Suppressor macrophage (primary cell): Measurements from ENCODE around the gene CEP131.
A peak's percentile ranks its signal among the peaks of the same experiment; 100 is the strongest.

ENCODE experiments used
- DNase-seq, 4 experiments: peaks; one replicate each; pipeline ENCODE4 v3.0.0-alpha.2; 2020 to 2022

The CEP131 gene

DNA sequence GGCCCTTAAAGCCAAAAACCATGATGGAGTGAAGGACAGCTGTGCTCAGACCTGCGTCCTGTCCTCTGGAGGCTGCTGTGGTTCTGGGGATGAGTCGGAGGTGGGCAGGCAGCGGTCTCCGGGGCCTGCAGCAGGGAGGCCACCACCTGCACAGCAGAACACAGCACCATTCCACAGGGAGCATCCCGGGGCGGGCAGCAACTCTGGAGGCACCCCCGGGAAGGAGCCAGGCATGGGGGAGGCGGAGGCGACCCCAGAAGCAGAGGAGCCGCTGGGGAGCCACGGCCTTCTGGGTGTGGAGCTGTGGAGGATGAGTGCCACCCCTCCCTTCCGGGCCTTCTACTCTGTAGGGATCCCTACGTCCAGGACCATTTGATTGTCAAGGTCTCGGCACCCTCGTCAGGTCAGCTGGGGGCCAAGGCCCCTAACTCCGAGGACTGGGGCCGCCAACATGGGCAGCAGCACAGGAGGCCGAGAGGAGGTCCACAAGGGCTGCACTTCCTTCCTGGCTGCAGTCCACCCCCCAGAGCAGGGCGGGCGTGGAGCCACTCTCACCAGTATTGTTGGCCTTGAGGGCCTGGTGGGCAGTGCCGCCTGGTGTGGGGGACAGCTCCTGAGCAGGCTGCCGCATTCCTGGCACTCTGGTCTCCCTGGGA, 23.8 kb downstream of the CEP131 start:
- DNase-seq = no peak

DNA sequence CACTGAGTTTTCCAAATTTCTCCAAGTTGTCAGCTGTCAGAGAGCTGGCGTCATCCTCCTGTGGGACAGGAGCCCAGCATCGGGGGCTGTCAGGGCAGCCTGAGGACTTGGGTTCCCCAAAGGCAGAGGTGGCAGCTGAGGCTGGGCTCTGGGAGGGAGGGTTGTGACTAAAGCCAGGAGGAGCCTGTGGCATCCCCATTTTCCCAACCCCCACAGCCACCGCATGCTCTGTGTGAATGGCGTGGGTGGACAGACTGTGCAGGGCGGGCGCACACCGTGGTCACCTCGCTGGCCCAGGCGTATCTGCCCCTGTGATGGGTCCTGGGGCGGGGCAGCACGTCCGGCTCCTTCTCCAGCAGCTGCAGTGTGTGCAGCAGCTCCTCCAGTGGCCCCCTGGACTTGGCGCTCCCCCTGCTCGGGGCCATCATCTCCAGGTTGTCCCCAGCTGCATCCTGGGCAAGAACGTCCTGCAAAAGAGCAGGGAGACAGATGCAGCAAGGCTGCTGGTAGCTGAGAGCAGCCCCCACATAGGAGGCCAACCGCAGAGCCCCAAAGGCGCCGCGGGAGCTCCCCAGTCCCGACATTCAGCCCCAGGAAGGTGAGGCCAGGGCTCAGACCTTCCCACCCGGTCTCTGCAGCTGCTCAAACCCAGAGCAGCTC, 24.8 kb downstream of the CEP131 start:
- no peak for DNase-seq

DNA sequence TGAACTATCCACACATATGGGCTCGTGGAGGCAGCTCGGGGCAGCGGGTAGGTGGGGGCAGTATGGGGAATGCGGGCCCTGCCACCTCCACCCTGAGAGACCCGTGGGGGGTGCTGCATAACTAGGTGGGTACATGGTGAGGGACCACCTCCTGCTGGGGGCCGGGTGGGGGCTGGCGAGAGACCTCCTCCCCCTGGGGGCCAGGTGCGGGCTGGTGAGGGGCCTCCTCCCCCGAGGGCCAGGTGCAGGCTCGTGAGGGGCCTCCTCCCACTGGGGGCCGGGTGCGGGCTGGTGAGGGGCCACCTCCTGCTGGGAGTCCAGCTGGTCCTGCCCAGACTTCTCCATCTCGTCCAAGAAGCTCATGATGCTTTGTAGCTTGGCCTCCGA, 25.4 kb downstream of the CEP131 start:
- DNase-seq = no peak

DNA sequence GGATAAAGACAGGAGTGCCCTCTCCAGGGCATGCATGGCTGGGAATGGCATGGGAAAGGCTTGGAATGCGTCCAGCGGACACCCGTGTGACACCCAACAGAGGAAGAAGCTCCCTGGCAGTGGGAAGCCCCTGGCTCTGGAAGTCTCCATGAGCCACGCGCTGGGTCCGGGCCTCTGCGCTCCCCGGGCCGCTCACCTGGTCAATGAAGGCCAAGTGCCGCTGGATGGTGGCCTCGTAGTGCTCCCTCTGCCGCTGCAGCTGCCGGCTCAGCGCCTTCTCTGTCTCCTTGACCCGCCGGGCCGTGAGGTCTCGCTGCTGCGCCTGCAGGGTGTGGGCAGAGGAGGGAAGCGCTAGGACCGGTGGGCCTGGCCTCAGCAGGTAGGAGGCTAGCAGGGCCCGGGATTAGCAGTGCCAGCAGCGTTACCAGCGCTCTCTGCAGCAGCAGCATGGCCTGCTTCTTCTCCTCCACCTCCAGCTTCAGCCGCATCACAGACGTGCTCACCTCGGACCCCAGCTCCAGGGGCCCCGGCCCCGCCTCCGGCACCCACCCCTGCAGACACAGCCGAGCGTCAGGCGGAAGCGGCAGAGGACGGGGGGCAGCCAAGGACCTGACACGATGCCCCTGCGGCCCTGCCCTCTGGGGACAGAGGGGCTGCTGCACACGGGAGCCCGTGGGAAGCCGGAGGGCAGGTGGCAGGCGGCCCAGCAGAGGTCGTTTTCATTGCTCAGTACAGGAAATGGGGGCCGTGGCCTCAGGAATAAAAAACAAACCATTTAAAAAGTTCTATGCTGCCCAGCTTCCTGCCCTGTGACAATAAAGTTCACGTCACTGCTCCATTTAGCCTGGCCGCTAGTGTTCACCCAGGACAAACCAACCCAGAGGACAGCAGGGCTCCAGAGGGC, 26.0 kb downstream of the CEP131 start:
- no peak for DNase-seq

DNA sequence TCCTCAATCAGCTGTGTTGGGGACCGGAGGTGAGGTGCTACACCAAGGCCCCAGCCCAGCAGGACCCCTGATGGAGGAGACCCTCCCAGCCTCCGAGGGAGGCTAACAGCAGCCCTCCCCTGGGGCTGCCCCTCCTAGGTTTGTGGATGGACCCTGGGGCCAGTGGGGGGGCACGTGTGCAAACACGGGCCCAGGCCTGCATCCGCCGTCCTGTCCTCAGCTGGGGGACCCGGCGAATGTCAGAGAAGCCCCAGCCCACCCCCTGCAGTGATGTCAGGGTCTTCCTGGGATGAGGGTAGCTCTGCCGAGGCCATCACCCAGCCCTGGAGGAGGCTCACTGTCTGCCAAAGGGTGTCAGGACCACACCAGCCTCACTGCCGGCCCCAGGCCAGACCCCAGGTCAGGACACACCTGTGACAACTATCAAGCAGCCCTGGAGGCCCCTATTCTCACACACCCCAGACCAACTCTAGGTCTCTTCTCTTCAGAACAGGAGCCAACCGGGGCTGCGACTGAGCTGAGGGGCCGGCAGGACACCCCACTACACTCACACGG, 26.7 kb downstream of the CEP131 start:
- no peak for DNase-seq

DNA sequence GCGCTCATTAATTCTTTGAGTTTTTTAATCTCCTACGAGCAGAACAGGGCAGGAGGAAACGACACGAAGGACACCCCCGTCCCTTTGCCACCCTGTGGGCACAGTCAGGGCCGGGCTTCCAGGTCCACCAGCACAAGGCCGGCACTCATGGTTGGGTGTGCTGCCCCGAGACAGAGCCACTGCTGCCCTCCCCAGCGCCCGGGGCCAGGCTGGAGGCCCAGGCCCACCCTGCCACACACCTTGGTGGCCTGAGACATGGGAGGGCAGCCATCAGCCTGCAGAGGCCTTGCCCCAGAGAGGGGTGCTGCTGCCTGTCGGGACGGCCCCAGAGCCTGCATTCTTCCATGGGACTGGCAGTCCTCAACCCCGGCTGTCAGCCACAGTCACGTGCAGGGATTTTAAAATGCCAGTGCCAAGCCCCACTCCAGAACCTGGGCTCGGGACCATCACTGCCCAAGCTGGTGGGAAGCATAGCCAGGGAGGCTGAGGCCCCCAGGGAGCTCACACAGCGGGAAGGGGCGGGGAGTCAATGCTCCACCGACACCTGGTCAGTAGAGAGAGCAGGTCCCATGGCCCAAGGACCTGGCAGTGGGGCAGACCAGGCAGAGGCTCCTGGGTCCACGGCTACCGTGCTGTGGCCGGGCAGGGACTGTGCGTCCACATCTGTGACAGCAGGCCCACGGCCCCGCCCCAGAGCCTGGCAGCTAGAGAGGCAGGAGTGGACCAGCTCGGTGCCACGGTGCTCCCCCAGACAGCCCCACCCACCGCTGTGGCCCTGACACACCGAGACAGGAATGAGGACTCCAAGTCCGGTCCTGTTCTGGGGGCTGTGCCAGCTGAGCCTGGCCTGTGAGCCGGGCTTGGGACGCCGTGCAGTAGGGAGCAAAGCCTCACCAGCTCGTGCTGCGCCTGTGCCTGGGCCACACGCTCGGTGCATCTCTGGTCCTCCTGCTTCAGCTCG, 27.5 kb downstream of the CEP131 start:
- no peak for DNase-seq

DNA sequence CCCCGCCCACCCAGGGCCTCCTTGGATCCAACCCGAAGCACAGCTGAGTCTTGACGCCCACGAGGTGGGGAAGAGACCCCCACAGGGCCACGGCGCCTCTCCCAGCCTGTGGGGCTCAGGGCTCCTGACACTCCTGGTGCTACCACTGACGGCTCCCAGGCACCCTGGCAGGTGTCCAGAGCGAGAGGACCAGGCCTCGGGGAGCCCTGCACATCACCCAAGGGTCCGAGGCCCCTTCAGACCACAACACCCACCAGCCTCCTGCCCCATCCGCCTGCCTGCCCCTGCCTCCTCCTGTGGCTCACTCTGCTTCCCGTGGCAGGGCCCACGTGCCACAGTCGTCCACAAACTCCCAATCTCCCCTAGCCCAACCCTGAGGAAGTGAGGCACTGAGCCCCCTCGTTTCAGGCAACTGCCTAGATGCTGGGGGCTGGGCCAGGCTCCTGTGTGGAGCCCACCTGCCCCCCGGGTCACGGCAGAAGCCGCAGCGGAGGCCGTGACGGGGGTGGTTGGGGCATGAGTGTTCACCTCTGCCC, 28.5 kb downstream of the CEP131 start:
- no peak for DNase-seq

DNA sequence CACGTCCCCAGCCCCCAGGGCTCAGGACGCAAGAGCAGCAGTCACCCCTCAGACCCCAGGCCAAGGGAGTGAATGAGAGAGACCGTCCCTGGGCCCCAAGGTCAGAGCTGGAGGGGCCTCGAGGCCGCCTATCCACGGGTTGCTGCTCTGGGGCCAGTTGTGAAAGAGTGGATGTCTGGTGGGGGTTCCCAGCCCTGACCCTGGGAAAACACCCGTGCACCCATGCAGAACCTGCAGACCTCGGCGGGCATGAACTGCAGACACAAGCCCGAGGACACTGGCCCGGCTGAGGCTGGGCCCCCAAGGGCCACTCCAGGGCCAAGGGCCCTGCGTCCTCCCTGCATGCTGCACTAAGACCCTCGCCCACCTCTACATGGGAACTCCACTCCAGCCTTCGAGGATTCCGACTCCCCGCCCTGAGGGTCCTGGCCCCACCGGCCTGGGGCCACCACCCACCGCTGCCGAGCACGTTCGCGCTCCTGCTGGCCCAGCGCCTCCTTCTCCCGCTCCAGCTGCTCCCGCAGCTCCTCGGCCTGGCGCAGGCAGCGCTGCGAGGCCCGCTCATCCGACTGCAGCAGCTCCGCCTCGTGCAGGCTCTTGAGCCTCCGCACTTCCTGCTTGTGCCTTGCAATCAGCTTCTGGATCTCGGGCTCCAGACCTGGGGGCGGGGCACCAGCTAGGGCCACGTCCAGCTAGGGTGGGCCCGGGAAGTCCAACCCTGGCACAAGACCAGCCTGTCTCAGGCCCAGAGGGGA, 29.1 kb downstream of the CEP131 start:
- DNase-seq = no peak

DNA sequence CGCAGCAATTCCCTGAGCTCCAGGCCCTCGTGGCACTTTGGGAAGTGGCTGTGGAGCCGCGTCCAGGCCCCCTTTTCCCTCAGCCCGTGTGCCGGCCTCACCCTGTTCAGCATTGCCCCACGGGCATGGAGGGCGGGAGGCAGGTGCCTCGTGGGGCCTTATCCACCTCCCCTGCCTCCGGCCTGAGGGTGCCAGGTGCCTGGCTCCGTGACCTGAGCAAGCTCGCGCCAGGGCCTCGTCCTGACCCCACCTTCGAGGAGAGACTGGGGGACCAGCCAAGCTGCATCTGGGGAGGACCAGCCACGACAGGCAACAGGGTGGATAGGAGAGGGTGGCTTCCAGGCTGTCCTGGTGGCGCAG, 29.7 kb downstream of the CEP131 start:
- no peak for DNase-seq

DNA sequence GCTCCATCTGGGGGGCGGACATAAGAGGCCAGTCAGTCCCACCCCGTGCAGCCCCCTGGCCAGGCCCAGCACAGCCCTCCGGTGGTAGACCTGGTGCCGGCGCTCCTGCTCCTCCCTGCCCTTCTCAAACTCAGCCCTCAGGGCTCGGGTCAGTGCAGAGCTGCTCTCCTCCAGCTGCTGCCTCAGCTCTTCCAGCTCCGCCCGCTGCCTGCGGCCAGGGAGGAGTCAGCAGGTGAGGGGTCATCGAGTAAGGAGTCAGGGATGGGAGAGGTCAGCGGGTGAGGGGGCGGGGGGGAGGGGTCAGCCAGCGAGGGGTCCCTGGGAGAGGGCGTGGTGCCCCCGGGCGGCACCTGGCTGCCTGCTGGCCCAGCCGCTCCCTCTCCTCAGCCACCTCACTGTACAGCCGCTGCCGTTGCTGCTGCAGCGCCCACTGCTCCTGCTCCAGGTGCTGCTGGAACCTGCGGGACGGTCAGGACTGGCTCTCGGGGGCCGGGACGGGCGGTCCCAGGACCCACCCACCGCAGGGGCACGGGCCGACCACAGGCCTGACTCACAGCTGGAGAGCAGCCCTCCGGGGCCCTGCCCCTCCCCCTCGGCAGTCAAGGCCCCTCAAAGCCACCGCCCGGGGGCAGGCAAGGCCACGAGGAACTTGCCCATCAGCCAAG, 30.2 kb downstream of the CEP131 start:
- no peak for DNase-seq

DNA sequence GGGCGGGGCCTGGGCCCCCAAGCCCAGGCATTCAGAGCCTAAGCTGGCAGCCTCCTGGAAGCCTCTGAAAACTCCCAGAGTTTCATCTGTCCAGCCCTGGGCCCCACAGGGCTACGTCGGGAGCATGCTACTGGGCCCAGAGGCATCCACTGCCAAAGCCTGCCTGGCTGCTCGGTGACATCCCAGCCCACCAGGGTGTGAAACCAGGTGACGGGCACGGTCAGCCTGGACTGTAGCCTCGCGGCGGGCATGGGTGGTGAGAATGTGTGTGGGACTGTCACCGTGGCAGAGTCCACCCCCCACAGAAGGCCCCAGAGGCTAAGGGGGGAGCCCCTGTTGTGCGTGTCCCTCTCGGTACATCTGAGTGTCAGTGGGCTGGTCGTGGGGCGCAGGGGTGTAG, 31.1 kb downstream of the CEP131 start:
- DNase-seq = no peak

DNA sequence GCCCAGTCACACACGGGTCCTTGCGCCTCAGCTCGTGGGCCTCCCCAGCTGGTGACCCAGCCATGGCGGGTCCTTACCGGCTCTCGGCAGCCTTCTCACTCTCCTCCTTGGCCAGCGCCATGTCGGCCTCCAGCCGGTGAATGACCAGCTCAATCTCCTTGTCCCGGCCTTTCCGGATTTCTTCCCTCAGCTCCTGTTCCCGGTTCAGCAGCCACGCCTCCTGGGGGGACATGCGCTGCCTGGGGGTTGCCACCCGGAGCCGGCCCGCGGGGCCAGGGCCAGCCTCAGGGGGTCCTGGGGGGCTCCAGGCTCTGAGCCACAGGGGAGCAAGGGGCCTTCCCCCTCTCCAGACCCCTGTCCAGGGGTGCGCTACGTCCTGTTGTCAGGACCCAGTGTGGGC, 31.6 kb downstream of the CEP131 start:
- no peak for DNase-seq

DNA sequence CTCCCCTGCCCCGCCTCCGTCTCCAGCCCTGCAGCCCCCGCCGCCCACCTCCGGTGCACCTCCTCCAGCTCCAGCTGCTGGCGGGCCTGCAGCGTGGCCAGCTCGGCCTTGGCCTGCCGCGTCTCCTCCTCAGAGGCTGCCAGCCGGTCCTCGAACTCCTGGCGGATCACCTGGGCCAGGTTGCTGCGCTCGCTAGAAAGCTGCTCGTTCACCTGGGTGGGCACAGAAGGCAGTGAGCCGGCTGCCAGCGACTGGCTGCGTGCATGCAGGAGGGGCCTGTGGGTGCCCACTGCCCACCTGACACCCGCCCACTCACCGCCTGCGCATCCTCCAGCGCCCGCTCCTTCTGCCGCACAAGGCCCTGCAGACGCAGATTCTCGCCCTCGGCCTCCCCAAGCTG, 32.2 kb downstream of the CEP131 start:
- DNase-seq = no peak

DNA sequence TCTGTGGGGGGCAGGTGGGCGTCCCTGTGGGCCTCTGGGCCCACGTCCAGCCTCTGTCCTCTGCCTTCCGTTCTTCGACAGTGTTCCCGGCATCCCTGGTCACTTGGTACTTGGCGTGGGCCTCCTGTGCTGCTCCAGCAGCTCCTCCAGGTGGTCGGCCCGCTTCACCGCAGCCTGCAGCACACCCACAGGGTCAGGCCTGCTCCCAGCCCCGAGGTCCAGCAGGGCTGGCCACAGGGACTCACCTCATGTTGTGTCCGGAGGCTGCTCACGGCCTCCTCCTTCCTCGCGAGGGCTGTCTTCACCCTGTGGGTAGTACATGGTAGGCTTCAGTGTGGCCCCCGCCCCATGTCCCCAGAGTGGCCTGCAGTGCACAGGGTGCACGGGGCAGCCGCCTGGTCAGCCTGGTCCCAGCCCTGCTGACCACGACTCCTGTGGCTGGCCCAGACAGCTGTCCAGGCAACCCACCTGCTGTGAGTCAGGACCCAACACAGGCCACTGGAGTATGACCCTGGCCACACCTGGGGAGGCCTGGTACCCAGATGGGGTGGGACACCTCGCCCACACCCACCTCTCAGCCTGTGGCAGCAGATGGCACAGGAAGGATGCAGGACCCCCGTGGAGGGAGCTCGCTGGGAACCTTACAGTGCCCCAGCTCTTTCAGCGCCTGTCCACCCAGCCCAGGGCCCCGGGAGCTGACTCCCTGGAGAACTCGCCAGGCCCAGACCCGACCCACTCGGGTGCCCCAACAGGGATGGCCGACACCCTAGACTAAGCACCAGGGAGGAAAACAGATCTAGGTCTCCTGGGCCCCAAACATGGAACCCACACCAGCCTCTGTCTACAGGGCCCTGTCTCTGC, 32.9 kb downstream of the CEP131 start:
- peak in 3 of 4 experiments; percentile 25 to 50 (median 27) for DNase-seq

DNA sequence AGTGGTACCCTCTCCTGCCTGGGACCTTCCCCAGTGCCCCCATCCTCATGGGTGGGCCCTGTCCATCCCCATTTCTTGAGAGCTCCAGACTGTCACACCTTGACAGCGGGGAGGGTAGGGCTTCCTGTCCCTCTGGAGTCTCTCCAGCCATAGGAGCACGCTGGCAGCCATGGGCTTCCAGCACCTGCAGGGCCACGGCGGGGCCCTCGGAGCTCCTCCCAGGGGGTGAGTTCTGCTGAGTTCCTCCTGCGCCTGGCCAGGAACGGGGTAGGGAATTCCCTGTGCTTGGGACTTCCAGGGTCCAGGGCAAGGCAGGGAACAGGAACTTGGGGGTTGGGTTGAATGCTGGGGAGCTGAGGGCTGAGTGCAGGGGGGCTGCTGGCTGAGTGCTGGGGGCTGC, 33.7 kb downstream of the CEP131 start:
- no peak for DNase-seq

DNA sequence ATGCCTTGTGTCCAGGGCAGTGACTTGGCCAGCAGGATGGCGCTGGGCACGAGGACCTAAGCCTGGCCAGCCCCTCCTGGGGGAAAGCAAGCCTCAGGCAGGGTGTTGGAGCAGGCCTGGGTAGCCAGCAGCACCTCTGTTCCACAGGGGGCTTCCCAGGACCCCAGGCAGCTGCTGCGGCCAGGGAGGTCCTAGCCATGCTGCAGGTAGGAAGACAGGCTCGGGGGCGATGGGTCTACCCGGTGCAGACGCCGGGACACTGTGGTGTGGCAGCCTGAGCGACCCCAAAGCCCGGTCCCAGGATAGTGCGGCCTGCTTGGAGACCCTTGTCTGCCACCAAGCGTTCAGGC, 34.3 kb downstream of the CEP131 start:
- no peak for DNase-seq

DNA sequence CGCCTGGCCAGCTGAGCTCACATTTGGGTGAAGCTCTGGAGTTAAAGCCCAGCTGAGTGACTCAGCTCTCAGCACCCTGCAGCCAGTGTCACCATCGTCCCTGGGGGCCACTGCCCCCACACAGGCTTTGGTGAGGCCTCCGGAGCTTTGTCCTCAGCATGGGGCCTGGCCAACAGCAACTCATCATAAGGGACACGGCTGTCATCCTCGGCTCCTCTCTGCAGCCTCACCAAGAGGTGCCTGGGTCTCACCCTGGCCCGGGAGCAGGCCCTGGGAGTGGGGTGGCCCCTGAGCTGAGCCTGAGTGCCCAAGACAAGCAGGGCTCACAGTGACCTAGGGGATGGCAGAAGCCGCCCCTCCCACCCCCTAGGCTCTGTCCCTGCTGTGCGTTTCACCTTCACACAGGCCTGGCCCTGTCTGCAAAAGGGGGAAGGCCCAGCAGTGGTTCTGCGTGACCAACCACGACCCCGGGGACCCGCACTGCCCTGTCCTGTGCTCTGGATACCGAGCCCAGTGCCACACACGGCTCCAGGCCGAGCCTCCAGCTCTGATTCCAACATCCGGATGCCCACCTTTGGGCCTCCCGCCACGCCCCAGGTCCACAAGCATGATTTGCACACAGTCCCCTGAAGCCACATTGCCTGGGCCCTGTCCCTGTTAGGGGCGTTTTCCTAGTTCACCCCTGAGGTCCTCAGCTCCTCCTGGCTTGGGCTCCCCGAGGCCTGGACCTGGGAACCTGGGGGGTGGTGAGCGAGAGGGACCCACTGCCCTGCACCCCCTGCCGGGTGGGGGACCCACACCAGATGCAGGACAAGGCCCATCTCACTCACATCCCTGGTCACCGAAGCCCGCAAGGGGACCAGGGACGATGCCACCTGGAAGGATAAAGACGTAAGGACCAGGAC, 34.9 kb downstream of the CEP131 start:
- DNase-seq = no peak

DNA sequence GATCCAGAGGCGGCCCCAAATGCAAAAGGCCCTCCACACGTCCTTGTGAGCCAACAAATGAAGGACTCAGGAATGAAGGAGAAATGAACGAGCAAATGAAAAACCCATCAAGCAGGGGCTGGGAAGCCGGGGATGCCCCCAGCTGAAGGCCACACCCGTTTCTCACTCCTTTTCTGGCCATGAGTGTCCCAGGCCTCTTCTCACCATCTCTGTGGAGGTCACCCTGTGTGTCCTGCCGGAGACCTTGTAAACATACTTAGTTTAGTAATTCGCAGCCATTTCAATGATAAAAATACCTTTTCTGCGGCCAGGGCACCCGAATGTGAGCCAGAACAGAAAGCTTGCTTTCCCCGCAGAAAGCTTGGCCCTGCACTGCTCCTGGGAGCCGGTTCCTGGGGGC, 35.6 kb downstream of the CEP131 start:
- no peak for DNase-seq

DNA sequence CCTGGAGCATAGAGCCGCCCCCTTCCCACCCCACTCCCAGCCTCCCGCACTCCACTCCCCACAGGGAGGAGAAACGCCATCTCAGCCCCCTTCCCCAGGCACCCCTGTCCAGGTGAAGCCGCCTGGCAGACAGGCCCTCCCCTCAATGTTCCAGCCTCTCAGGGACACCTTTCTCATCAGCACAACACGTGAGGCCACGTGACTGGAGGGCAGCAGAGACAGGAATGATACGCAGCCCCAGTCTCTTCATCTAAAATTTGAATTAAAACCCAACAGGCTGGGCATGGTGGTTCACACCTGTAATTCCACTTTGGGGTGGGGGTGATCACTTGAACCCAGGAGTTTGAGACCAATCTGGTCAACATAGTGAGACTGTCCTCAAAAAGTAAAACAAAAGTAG, 36.6 kb downstream of the CEP131 start:
- no peak for DNase-seq
